ENCODE data around the gene PPP2R2B.
"Not testable (repeated sequence)": the region's sequence is repeated elsewhere in the genome, so short reads cannot be mapped to it uniquely, and the experiment has no call there.

The PPP2R2B gene

GRCh38 chr5:146652547-146652946 is 226.0 kb downstream of the PPP2R2B start:
- no peak for DNase-seq (ENCODE audit: low spot score)

GRCh38 chr5:146647656-146648199 is 230.8 kb downstream of the PPP2R2B start:
- DNase-seq (ENCODE audit: low spot score), result no peak

- no peak for DNase-seq (ENCODE audit: low spot score)
These were observed 232.1 kb downstream of the PPP2R2B start for GRCh38 chr5:146646441-146646840.

- no peak for DNase-seq (ENCODE audit: low spot score)
These were observed 233.2 kb downstream of the PPP2R2B start for GRCh38 chr5:146645342-146645741.

GRCh38 chr5:146644831-146645230 is 233.7 kb downstream of the PPP2R2B start:
- DNase-seq (ENCODE audit: low spot score), result no peak

- no peak for DNase-seq (ENCODE audit: low spot score)
These were observed 234.8 kb downstream of the PPP2R2B start for GRCh38 chr5:146643776-146644175.

GRCh38 chr5:146642410-146642809 is 236.1 kb downstream of the PPP2R2B start:
- DNase-seq (ENCODE audit: low spot score), result no peak

- no peak for DNase-seq (ENCODE audit: low spot score)
These were observed 236.6 kb downstream of the PPP2R2B start for GRCh38 chr5:146641941-146642340.

GRCh38 chr5:146640285-146640896 is 238.2 kb downstream of the PPP2R2B start:
- DNase-seq (ENCODE audit: low spot score), result no peak

- DNase-seq (ENCODE audit: low spot score), result no peak
These were observed 243.1 kb downstream of the PPP2R2B start for GRCh38 chr5:146635443-146635842.

GRCh38 chr5:146633323-146633764 is 245.2 kb downstream of the PPP2R2B start:
- no peak for DNase-seq (ENCODE audit: low spot score)

- no peak for DNase-seq (ENCODE audit: low spot score)
These were observed 245.8 kb downstream of the PPP2R2B start for GRCh38 chr5:146632620-146633322.

- no peak for DNase-seq (ENCODE audit: low spot score)
These were observed 248.1 kb downstream of the PPP2R2B start for GRCh38 chr5:146630472-146630871.

- DNase-seq (ENCODE audit: low spot score), result no peak
These were observed 249.6 kb downstream of the PPP2R2B start for GRCh38 chr5:146628950-146629349.

GRCh38 chr5:146626936-146627335 is 251.6 kb downstream of the PPP2R2B start:
- DNase-seq (ENCODE audit: low spot score), result no peak

- DNase-seq (ENCODE audit: low spot score), result no peak
These were observed 254.4 kb downstream of the PPP2R2B start for GRCh38 chr5:146624179-146624578.

GRCh38 chr5:146623666-146624065 is 254.9 kb downstream of the PPP2R2B start:
- DNase-seq (ENCODE audit: low spot score), result no peak

GRCh38 chr5:146623009-146623408 is 255.5 kb downstream of the PPP2R2B start:
- DNase-seq (ENCODE audit: low spot score), result no peak

GRCh38 chr5:146622391-146622790 is 256.2 kb downstream of the PPP2R2B start:
- no peak for DNase-seq (ENCODE audit: low spot score)

GRCh38 chr5:146620669-146621051 is 257.9 kb downstream of the PPP2R2B start:
- DNase-seq (ENCODE audit: low spot score), result no peak

GRCh38 chr5:146620031-146620668 is 258.4 kb downstream of the PPP2R2B start:
- no peak for DNase-seq (ENCODE audit: low spot score)

GRCh38 chr5:146618434-146618833 is 260.1 kb downstream of the PPP2R2B start:
- no peak for DNase-seq (ENCODE audit: low spot score)

- DNase-seq (ENCODE audit: low spot score), result not testable (repeated sequence)
These were observed 268.8 kb downstream of the PPP2R2B start for GRCh38 chr5:146609731-146610130.
